GM21390 (cell line): Measurements from ENCODE around the gene DAPK1.

Experiments
- ATAC-seq: cut with Tn5 transposase; IDR thresholded peaks from one replicate; pipeline ENCODE4 v1.9.1; 2021; ENCODE audit not compliant: unreplicated experiment

DAPK1 gene

GRCh38 chr9:87681271-87682061 lies 183.8 kb downstream of the DAPK1 start:
- no peak for ATAC-seq

DNA sequence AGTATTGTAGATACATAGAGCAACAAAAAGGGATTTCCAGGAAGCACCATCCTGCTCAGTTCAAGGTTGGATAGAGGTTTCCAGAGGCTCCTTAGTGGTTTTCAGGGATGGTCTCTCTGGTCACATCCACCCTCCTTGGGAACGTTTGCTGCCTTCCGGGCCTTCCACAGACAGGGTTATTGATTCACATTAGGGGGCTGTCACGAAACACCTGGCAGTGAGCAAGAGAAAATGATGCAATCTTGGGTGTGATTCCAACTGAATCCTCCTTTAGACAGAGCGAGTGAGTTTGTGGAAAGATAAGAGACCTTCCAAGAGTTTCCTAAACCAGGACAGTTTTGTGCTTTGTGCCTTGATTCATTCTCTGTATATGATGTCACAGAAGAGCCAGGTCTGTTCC lies 184.4 kb downstream of the DAPK1 start:
- no peak for ATAC-seq

GRCh38 chr9:87682618-87683017 lies 185.0 kb downstream of the DAPK1 start:
- ATAC-seq: no peak

DNA sequence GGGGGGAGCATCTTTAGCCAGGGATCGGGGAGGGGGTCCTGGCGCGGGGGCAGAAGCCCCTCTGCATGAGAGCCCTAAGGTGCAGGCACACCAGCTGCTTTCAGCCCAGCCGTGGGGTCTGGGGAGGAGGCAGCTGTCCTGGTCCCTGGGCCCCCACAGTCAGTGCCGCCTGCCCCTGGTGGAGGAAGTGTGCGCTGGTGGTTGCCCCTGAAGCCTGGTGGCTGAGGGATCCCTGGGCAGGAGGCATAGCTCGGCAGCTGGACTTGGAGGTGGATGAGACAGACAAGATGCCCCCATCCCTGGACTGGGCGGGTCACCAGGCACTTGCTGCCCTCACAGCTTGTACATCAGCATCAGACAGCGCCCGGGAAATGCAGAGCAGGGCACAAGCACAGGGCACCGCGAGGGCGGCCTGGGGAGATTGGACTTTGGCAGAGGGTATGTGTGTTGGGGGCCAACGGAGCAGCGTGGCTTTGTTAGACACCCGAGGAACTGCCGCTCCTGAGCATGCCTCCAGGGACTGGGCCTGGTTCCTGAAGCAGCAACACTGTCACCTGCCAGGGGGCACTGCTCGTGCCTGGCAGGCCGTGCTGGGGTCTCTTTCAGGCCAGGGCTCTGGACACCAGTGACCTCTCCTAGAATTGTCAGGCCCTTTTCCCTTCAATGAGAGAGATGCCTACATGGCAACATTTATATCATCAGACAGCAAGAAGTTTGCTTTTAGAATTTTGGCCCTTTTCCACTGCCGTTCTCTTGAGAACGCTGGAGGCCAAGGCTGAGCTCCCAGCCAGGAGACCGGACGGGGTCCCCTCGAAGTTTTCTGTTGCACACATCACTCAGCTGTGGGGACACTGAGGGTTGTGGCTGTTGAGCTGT lies 186.3 kb downstream of the DAPK1 start:
- no peak for ATAC-seq

- ATAC-seq: no peak
These were observed 187.1 kb downstream of the DAPK1 start for GRCh38 chr9:87684627-87685219.

GRCh38 chr9:87685441-87685840 lies 187.8 kb downstream of the DAPK1 start:
- no peak for ATAC-seq

DNA sequence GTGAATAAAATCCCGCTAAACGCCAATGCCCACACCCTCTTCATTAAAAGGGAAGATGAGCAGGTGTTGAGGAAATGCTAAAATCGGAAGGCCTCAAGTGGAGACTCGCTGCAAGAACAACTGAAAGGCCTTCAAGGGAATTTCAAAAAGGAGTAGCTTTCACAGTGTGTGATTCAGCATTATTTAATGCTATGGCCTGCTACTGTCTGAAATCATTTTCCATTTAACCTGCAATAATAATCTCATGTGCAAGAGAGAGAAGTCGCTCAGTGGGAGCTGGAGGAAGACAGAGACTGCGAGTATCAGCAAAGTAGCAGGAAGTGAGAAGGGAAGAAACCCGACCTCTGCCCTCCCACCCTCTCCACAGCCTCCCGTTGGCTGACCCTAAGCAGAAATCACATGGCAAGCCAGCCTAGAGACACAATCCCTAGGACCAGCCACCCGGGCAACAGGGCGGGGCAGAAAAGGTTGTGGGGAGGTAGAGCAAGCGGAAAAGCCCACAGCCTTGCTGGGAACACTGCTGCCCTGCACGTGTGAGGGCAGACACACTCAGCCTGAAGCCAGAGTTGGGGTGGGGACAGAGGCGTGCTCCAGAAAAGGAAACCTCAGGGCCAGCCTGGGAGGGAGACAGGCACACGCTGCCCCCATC lies 188.3 kb downstream of the DAPK1 start:
- no peak for ATAC-seq

DNA sequence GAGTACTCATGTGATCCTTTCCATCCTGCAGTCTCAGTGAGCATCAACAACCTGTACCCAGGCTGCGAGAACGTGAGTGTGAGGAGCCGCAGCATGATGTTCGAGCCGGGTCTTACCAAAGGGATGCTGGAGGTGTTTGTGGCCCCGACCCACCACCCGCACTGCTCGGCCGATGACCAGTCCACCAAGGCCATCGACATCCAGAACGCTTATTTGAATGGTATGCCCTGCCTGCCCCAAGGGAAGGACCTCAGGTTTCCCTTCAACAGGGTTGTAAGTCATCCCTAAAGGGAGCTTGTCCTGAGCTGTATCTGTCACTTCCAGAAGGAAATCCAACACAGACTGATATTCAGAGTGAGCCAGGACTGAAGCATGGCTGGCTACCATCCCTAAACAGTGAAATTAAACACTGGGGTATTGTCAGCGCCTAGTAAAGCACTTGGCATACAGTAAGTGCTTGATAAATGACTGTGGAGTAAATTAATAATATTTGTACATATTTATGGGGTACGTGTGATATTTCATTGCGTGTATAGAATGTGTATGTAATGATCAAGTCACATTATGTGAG lies 188.9 kb downstream of the DAPK1 start:
- no peak for ATAC-seq

DNA sequence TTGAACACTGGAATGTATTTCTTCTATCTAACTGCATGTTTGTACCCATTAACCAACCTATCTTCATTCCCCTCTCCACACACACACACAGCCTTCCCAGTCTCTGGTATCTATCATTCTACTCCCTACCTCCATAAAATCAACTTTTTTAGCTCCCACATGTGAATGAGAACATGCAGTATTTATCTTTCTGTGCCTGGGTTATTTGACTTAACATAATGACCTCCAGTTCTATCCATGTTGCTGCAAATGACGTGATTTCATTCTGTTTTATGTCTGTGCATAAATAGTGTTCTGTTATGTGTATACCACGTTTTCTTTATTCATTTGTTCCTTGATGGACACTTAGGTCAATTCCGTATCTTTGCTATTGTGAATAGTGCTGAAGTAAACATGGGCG lies 189.5 kb downstream of the DAPK1 start:
- ATAC-seq: no peak

DNA sequence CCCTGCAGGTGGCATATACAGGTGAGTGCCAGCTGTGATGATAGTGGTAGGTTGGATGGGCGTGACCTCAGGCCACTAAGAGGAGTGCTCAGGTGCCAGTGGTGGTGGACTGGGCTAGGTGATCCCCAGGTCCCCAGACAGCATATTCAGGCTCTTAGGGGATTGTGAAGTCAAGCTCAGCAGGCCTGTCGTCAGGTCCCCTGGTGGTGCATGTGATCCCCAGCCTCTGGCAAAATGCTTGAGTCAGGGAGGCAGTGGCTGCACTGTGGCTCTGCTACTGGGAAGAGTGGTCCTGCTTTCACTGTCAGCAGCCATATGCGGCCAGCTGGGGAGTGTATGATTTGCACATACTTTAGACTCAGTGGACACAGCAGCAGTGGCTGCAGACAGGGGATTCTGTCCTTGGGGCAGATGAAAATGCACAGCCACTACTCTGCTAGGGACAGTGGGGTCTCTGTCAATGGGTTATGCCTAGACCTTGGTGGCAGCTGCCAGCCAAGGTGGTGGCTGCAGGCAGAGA lies 196.6 kb downstream of the DAPK1 start:
- no peak for ATAC-seq

GRCh38 chr9:87695523-87695922 lies 197.9 kb downstream of the DAPK1 start:
- no peak for ATAC-seq

GRCh38 chr9:87696641-87697040 lies 199.0 kb downstream of the DAPK1 start:
- ATAC-seq: no peak

DNA sequence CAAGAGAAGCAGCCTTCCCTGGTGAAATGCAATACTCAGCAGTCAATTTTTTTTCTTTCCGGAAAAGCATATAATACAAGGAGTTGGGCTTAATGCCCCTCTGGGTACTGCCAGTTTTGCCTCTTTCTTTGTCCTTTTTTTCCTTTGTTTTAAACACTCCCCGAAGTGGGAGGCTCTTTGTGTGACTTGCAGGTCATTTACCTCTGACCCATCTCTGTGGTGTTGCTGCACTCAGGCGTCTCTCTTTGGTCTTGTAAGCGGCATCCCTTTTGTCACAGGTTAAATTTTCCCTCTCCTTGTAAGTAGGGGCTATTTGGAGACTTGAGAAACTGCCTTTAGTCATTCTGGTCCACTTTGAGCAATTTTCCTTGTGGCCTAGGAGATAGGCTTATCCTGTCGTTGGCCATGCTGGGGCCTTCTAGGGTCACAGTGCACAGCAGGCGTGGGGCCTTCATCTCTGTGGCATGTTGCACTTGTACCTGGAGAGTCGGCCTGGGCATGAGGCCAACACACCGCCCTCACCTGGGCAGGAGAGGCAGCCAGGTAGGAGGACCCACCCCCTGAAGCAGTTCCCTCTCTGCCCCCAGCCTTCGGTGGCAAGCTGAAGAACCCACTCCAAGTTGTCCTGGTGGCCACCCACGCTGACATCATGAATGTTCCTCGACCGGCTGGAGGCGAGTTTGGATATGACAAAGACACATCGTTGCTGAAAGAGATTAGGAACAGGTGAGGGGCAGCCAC lies 200.6 kb downstream of the DAPK1 start:
- ATAC-seq: no peak

DNA sequence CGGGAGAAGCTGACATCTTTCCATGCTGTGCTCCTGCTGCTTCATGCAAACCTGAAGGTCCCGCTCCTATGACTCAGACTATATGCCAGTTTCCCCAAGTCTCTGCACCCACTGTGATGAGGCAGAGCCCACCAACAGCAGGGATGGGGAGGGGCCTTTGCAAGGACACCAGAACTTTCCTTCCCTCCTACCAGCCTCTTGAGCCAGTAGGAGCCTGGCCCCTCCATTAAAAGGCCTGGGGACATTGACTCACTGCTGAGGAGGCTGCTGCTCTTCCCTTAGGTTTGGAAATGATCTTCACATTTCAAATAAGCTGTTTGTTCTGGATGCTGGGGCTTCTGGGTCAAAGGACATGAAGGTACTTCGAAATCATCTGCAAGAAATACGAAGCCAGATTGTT lies 202.2 kb downstream of the DAPK1 start:
- ATAC-seq: no peak

- no peak for ATAC-seq
These were observed 203.8 kb downstream of the DAPK1 start for GRCh38 chr9:87701491-87701890.

DNA sequence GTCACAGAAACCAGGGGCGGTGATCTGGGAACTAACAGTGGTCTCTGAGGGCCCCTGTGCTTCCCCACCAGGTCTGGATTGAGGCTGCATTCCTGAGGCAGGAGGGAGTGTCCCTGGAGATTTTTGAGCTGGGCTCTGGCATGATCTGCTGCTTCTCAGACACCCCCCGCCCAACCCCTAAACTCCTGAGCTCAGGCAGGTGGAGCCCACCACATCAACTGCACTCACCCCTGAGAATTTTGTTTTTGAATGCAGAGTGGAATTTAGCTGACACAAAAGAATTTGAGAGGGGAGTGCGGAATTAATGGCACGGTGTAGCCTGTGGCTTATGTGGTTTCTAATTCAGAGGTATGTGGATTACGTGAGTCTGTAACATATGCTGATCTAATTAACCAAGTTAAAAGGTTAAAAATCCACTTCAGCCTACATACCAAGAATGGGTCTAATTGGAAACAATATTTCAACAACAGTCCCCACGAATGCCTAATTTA lies 204.3 kb downstream of the DAPK1 start:
- ATAC-seq: no peak

DNA sequence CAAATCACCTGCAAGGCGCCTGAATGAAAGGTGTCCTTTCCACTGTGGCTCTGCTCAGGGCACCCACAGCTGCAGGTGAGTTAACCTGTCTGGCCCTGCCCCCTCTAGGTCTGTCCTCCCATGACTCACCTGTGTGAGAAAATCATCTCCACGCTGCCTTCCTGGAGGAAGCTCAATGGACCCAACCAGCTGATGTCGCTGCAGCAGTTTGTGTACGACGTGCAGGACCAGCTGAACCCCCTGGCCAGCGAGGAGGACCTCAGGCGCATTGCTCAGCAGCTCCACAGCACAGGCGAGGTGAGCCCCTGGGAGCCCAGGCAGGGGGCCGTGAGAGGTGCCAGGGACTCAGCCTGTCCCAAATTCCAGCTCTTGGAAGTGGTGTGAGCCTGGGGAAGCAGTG lies 205.3 kb downstream of the DAPK1 start:
- no peak for ATAC-seq

DNA sequence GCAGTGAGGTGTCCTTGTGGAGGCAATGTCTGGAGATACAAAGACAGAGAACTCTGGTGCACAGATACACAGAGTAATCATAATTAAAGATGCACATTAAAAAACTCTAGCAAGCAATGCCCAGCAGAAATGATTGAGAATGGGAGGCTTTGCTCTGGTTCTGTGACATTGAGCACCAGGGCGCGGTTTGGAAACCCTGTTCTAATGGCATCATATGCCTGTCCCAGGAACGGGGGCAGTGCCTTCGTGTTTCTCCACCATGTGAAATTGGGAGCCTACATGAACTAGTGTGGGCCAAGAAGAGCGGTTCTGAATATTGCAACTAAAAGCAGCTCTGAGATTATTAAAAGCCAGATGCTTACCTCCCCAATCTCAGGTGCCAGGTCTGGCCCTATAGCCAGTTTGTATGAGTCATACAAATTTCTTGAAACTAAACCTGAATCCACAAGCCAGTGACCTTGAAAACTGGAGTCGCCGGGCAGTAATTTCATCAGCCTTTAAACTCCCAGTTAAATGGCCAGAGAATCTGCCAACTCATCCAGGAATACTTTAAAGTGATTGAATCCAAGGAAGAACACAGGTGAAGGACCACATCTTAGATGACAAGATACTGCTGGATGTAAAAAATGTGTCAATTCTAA lies 206.1 kb downstream of the DAPK1 start:
- no peak for ATAC-seq

- no peak for ATAC-seq
These were observed 206.7 kb downstream of the DAPK1 start for GRCh38 chr9:87704342-87704741.
